ENCODE measurements around the gene CPNE2. TPM values are rescaled to one million over a fixed set of nuclear protein-coding genes. Genes with fewer than 3 reads are reported as not detected.
"Not testable (repeated sequence)": the region's sequence is repeated elsewhere in the genome, so short reads cannot be mapped to it uniquely, and the experiment has no call there.

CPNE2 gene
- total RNA-seq, 1 experiment from 2014 or later = 14.5 TPM

DNA sequence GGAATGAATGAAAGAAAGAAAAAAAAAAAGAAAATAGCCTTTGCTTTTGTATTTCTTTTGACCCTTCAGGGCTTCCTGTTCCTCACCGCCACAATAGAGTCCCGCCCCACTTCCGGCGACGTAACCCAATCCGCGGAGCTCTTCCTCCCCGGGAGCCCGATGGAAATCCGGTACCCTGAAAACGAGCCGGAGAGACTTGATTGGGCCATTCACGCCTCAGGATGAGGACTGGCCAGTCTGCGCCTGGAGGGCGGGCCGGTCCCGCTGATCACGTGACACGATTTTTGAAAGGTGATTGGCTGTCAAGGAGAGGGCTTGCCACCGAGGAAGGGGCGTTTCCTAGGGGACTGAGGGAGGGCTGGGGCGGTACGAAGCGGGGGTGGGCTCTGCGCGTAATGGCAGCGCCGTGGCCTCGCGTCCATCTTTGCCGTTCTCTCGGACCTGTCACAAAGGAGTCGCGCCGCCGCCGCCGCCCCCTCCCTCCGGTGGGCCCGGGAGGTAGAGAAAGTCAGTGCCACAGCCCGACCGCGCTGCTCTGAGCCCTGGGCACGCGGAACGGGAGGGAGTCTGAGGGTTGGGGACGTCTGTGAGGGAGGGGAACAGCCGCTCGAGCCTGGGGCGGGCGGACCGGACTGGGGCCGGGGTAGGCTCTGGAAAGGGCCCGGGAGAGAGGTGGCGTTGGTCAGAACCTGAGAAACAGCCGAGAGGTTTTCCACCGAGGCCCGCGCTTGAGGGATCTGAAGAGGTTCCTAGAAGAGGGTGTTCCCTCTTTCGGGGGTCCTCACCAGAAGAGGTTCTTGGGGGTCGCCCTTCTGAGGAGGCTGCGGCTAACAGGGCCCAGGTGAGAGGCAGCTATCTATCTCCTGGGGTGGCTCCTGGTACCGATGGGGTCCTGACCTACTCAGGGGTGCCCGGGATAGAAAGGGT, 93.8 kb downstream of the CPNE2 start, which contains the start of the genes PSME3IP1 and RSPRY1:
TSS of gene PSME3IP1 (minus strand) at position 95 of the 927 bp plus-strand sequence. CDS start 12,185 bp downstream, outside the sequence.
TSS of gene RSPRY1 (plus strand) at position 385 of the 927 bp plus-strand sequence. CDS start 18,330 bp downstream, outside the sequence.
- POLR2A ChIA-PET (ENCODE audit: unreplicated experiment) = interaction anchor here (0.6 to 1.0 kb wide), 3 partner anchors 8 to 737 kb away, joined by 4 to 5 read pairs (median 4); no protein-coding TSS in a partner anchor

GRCh38 chr16:57186872-57187854, 94.8 kb downstream of the CPNE2 start:
- peak; percentile 16 for DNase-seq
- 0 out of 2 replicates have a peak, but pooled peaks cover 6% of the 10 kb centered on the region for H3K9me3 ChIP-seq (ENCODE audit: low read length)
- no peaks in the 10 kb centered on the region for H3F3A ChIP-seq (ENCODE audit: low read length, unreplicated experiment)
- 0 out of 2 replicates have a peak, but pooled peaks have one; percentile 3 for ATAC-seq
- H3K27ac ChIP-seq (ENCODE audit: low read length) = peak overlapping the region; percentile 38
- no peaks in the 10 kb centered on the region for H4K20me1 ChIP-seq (ENCODE audit: low read length)
- peaks cover 39% of the 10 kb centered on the region for H3K4me1 ChIP-seq (ENCODE audit: insufficient read depth, low read length)
- peak overlapping the region; percentile 89 for H3K9ac ChIP-seq (ENCODE audit: low read length)
- H3K4me3 ChIP-seq (ENCODE audit: low read length) = peak overlapping the region; percentile 99
- H3K36me3 ChIP-seq (ENCODE audit: low read depth, low read length) = no peaks in the 10 kb centered on the region
- TF ChIP-seq EZH2phosphoT487 (IDR thresholded peaks at IDR 0.05; ENCODE audit: borderline replicate concordance, low read length) = no peak
- no peak for TF ChIP-seq EZH2 (IDR thresholded peaks at IDR 0.05; ENCODE audit: low read length, unreplicated experiment)
- TF ChIP-seq, protein P1, sequence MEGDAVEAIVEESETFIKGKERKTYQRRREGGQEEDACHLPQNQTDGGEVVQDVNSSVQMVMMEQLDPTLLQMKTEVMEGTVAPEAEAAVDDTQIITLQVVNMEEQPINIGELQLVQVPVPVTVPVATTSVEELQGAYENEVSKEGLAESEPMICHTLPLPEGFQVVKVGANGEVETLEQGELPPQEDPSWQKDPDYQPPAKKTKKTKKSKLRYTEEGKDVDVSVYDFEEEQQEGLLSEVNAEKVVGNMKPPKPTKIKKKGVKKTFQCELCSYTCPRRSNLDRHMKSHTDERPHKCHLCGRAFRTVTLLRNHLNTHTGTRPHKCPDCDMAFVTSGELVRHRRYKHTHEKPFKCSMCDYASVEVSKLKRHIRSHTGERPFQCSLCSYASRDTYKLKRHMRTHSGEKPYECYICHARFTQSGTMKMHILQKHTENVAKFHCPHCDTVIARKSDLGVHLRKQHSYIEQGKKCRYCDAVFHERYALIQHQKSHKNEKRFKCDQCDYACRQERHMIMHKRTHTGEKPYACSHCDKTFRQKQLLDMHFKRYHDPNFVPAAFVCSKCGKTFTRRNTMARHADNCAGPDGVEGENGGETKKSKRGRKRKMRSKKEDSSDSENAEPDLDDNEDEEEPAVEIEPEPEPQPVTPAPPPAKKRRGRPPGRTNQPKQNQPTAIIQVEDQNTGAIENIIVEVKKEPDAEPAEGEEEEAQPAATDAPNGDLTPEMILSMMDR (conservative IDR thresholded peaks at IDR 0.05; ENCODE audit: low read depth, low read length) = no peak
- no peaks in the 10 kb centered on the region for H3K9me2 ChIP-seq (replicated peaks; ENCODE audit: low read length)
- CTCF ChIA-PET = no interaction called here
- intact Hi-C loops (cut with micrococcal nuclease) = no loop called here
- POLR2A ChIA-PET (ENCODE audit: unreplicated experiment) = interaction anchor here (0.6 kb wide), 3 partner anchors 60 to 736 kb away, joined by 4 to 5 read pairs (median 4); no protein-coding TSS in a partner anchor
- TSS peak; percentile 39 for BruUV-seq (replicated peaks)
- peak overlapping the region; percentile 69 for H2AFZ ChIP-seq (ENCODE audit: low read length)
- H3K79me2 ChIP-seq (ENCODE audit: low read length) = peaks cover 92% of the 10 kb centered on the region
- H3K27me3 ChIP-seq (ENCODE audit: low read length) = no peaks in the 10 kb centered on the region
- peak overlapping the region; percentile 92 for H3K4me2 ChIP-seq (ENCODE audit: low read length)

More for the DNA sequence above, 93.8 kb downstream of the CPNE2 start, which contains the start of the genes PSME3IP1 and RSPRY1:
- Histone ChIP-seq H3K9me3 (ENCODE audit: low read length) (0 out of 2 replicates have a peak, but pooled peaks cover 6% of the 10 kb centered on the region), H3K36me3 (ENCODE audit: low read depth, low read length) (no peaks in the 10 kb centered on the region), H3K9me2 (replicated peaks; ENCODE audit: low read length) (no peaks in the 10 kb centered on the region), H4K20me1 (ENCODE audit: low read length) (no peaks in the 10 kb centered on the region), H3K79me2 (ENCODE audit: low read length) (peaks cover 94% of the 10 kb centered on the region), H3K27me3 (ENCODE audit: low read length) (no peaks in the 10 kb centered on the region), H3F3A (ENCODE audit: low read length, unreplicated experiment) (no peaks in the 10 kb centered on the region), H3K9ac (ENCODE audit: low read length) (peak within 1 kb of the TSS; percentile 96), H3K4me3 (ENCODE audit: low read length) (peak within 1 kb of the TSS; percentile 99), H3K27ac (ENCODE audit: low read length) (peak within 1 kb of the TSS; percentile 78), H3K4me1 (ENCODE audit: insufficient read depth, low read length) (peaks cover 29% of the 10 kb centered on the region), H2AFZ (ENCODE audit: low read length) (peak within 1 kb of the TSS; percentile 85), H3K4me2 (ENCODE audit: low read length) (peak within 1 kb of the TSS; percentile 98)
- intact Hi-C loops (cut with micrococcal nuclease) = no loop called here
- ATAC-seq = peak; percentile 90
- no TSS peak for BruUV-seq (replicated peaks)
- peak; percentile 99 for DNase-seq
- CTCF ChIA-PET = interaction anchor here (0.6 kb wide), 1 partner anchor 94 kb away, joined by 3 read pairs; no protein-coding TSS in a partner anchor
- TF ChIP-seq EZH2 (IDR thresholded peaks at IDR 0.05; ENCODE audit: low read length, unreplicated experiment) (no peak), EZH2phosphoT487 (IDR thresholded peaks at IDR 0.05; ENCODE audit: borderline replicate concordance, low read length) (no peak)
- TF ChIP-seq, protein P1 (conservative IDR thresholded peaks at IDR 0.05; ENCODE audit: low read depth, low read length) = no peak

- BruUV-seq (replicated peaks); intact Hi-C loops (cut with micrococcal nuclease); H3K36me3 ChIP-seq (ENCODE audit: low read depth, low read length); H3K9me2 ChIP-seq (replicated peaks; ENCODE audit: low read length); CTCF ChIA-PET; H3F3A ChIP-seq (ENCODE audit: low read length, unreplicated experiment); H3K9me3 ChIP-seq (ENCODE audit: low read length); H3K27me3 ChIP-seq (ENCODE audit: low read length); DNase-seq; ATAC-seq; H4K20me1 ChIP-seq (ENCODE audit: low read length): not testable (repeated sequence)
- peak overlapping the region; percentile 92 for H3K4me2 ChIP-seq (ENCODE audit: low read length)
- POLR2A ChIA-PET (ENCODE audit: unreplicated experiment) = interaction anchor here (0.6 kb wide), 1 partner anchor 240 kb away, joined by 4 read pairs; no protein-coding TSS in a partner anchor
- H3K27ac ChIP-seq (ENCODE audit: low read length) = peak overlapping the region; percentile 38; the same call in 1 of the 2 replicates
- H3K4me1 ChIP-seq (ENCODE audit: insufficient read depth, low read length) = peaks cover 48% of the 10 kb centered on the region
- H3K9ac ChIP-seq (ENCODE audit: low read length) = peak overlapping the region; percentile 89
- 0 out of 2 replicates have a peak overlapping the region, but pooled peaks have one; percentile 69 for H2AFZ ChIP-seq (ENCODE audit: low read length)
- H3K79me2 ChIP-seq (ENCODE audit: low read length) = peaks cover 93% of the 10 kb centered on the region
- peak overlapping the region; percentile 99 for H3K4me3 ChIP-seq (ENCODE audit: low read length)
These were observed 95.7 kb downstream of the CPNE2 start for GRCh38 chr16:57187902-57188710.
